DOHH2 (cell line): ENCODE measurements around the gene TMEM41B.
"Not testable (repeated sequence)": the region's sequence is repeated elsewhere in the genome, so short reads cannot be mapped to it uniquely, and the experiment has no call there.

ENCODE experiments used
- H3F3A ChIP-seq: fragments of 200-600 bp; sonication (generic), shearing (Covaris generic); 2 replicates; pipeline ENCODE4 v1.6.0; 2016; ENCODE audit warnings: antibody characterized with exemption, mild to moderate bottlenecking; ENCODE audit not compliant: control insufficient read depth, insufficient read depth
- H3K27ac ChIP-seq: fragments of 200-600 bp; sonication (generic); 2 replicates; pipeline ENCODE4 v1.5.1; 2014; ENCODE audit warnings: low read depth, mild to moderate bottlenecking, low read length, moderate library complexity
- H3K27me3 ChIP-seq: fragments of 200-600 bp; sonication (generic); 2 replicates; pipeline ENCODE4 v1.6.1; 2014; ENCODE audit warnings: mild to moderate bottlenecking, low read length, mixed read lengths; ENCODE audit not compliant: control insufficient read depth
- H3K36me3 ChIP-seq: fragments of 200-600 bp; sonication (generic); 2 replicates; pipeline ENCODE4 v1.6.1; 2014; ENCODE audit warnings: mild to moderate bottlenecking, low read length, moderate library complexity, mixed read lengths; ENCODE audit not compliant: control insufficient read depth
- H3K4me1 ChIP-seq: fragments of 200-600 bp; sonication (generic); 2 replicates; pipeline ENCODE4 v1.6.1; 2014; ENCODE audit warnings: mild to moderate bottlenecking, low read length, mixed read lengths; ENCODE audit not compliant: control insufficient read depth
- H3K4me2 ChIP-seq: fragments of 200-600 bp; sonication (generic); 2 replicates; pipeline ENCODE4 v1.6.0; 2014; ENCODE audit warnings: mild to moderate bottlenecking, low read length, moderate library complexity
- H3K4me3 ChIP-seq: fragments of 200-600 bp; sonication (generic); 2 replicates; pipeline ENCODE4 v1.5.1; 2014; ENCODE audit warnings: mild to moderate bottlenecking, low read length, mixed read lengths
- H3K79me2 ChIP-seq: fragments of 200-600 bp; sonication (generic); 2 replicates; pipeline ENCODE4 v1.6.1; 2014; ENCODE audit warnings: mild to moderate bottlenecking, low read length, mixed read lengths; ENCODE audit not compliant: control insufficient read depth
- H3K9me2 ChIP-seq: fragments of 200-600 bp; sonication (generic); replicated peaks from 2 replicates; pipeline ENCODE4 v1.6.1; 2014; ENCODE audit warnings: mild to moderate bottlenecking, low read length, mixed read lengths; ENCODE audit not compliant: control insufficient read depth
- H3K9me3 ChIP-seq: fragments of 200-600 bp; sonication (generic); 2 replicates; pipeline ENCODE4 v1.6.1; 2014; ENCODE audit warnings: antibody characterized with exemption, low read length, mixed read lengths; ENCODE audit not compliant: control insufficient read depth, insufficient read depth
- H4K20me1 ChIP-seq: fragments of 200-600 bp; sonication (generic); 2 replicates; pipeline ENCODE4 v1.6.0; 2014; ENCODE audit warnings: low read depth, mild to moderate bottlenecking, antibody characterized with exemption, low read length, moderate library complexity; ENCODE audit not compliant: control insufficient read depth, insufficient read depth
- EZH2phosphoT487 ChIP-seq: fragments of 200-600 bp; sonication (generic); IDR thresholded peaks from 2 replicates; pipeline ENCODE4 v1.6.1; 2017; ENCODE audit warnings: borderline replicate concordance, mild to moderate bottlenecking, antibody characterized with exemption, low read length, moderate library complexity, mixed read lengths
- TF ChIP-seq, protein P1 (sequence below): fragments of 200-600 bp; sonication (generic); IDR thresholded peaks from one replicate; pipeline ENCODE4 v1.5.1; 2014; ENCODE audit warnings: antibody characterized with exemption, mild to moderate bottlenecking, low read depth, low read length; ENCODE audit not compliant: poor library complexity, severe bottlenecking

Gene TMEM41B

DNA sequence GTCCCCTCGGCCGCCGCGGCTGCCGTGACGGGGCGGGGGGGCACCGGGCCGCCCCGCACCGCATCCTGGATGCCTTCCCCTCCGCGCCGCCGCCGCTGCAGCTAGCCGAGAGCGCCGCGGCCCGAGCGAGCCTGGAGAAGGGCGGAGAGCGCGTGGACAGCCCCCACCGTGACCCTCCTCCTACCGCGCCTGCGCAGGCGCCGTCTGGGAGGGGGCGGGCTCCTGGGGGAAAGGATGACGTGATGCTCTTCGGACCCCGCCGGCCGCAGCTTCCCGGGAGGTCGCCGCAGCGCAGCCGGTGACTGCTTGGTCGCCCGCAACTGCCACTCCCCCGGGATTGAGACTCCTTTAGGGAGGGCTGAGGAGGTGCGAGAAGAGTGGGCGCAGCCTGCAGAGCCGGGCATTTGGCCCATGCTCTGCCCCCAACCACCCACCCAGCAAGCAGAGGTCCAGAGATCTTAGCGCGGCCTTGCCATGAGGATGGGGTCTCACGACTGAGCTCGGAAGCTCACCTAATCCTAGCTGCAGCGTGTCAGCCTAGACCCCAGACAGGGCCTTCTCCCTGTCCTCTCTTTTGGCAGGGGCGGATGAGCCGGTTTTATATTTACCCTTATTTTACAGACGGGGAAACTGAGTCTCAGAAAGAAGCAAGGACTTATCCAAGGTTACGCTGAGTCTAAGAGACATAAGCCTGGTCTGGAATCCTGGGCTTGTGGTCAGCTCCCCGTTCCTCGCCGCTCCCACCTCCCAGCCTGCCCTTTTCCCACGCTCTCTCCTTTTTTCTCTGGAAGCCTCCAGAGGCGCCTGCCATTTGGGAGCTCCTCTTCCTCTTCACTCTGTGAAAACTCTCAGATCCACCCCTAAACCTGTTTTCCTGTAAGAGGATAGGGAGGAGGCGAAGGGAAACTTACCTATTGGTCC is 48.9 kb downstream of the TMEM41B start, which contains the start of gene DENND5A:
Gene DENND5A (minus strand): TSS at position 140 of the 921 bp plus-strand sequence. CDS start 281 bp downstream, outside the sequence.
- Histone ChIP-seq H3K9me3 (no peaks in the 10 kb centered on the region), H3K9me2 (no peaks in the 10 kb centered on the region), H4K20me1 (0 out of 2 replicates have a peak, but pooled peaks cover 4% of the 10 kb centered on the region), H3K27ac (no peak within 1 kb of the TSS), H3K4me1 (peaks cover 33% of the 10 kb centered on the region), H3K36me3 (no peaks in the 10 kb centered on the region), H3K4me3 (peak within 1 kb of the TSS; percentile 77), H3K4me2 (peak within 1 kb of the TSS; percentile 67), H3K27me3 (peaks cover 40% of the 10 kb centered on the region), H3K79me2 (peaks cover 5% of the 10 kb centered on the region), H3F3A (peaks cover 6% of the 10 kb centered on the region)
- TF ChIP-seq, protein P1, sequence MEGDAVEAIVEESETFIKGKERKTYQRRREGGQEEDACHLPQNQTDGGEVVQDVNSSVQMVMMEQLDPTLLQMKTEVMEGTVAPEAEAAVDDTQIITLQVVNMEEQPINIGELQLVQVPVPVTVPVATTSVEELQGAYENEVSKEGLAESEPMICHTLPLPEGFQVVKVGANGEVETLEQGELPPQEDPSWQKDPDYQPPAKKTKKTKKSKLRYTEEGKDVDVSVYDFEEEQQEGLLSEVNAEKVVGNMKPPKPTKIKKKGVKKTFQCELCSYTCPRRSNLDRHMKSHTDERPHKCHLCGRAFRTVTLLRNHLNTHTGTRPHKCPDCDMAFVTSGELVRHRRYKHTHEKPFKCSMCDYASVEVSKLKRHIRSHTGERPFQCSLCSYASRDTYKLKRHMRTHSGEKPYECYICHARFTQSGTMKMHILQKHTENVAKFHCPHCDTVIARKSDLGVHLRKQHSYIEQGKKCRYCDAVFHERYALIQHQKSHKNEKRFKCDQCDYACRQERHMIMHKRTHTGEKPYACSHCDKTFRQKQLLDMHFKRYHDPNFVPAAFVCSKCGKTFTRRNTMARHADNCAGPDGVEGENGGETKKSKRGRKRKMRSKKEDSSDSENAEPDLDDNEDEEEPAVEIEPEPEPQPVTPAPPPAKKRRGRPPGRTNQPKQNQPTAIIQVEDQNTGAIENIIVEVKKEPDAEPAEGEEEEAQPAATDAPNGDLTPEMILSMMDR = no peak
- TF ChIP-seq EZH2phosphoT487 = no peak

DNA sequence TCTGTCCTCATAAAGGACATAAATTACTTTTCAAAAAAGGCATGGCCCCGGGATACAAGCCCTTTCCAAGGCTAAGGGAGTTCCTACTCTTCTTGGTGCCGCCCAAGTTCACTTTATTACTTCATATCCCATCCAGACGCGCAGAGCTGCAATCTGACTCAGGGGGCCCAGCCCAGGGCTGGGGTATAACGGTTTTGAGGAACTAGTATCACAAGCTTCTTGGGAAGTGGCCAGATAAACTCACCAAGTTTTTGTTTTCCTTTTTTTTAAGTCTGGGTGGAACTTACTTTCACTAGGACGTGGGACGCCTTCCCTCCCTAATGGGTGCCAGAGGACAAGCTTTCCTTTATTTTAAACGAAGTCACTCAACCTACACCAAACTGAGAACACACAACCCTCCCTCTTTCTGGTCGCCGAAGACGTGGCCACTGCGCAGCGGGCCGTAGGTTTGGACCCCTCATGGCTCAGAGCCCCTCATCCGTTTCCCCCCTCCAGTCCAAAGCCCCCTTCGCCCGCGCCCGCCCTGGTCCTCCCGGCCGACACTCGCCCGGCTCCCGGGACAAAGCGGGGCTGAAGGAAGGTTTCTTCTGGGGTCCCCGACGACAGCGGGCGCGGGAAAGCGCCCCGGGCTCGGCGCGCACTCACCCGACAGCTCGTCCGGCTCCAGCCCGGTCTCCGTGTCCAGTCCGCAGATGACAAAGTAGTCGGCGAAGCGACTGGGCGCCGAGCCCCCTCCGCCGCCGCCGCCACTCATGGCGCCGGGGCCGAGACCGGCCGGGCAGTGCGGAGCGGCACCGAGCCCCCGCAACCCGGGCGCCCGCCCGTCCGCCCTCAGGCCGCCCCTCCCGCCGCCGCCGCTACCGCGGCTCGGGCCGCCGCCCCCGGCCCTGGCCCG is 49.8 kb downstream of the TMEM41B start:
- Histone ChIP-seq H3K36me3 (no peaks in the 10 kb centered on the region), H3K9me3 (no peaks in the 10 kb centered on the region), H3K79me2 (peaks cover 9% of the 10 kb centered on the region), H3K9me2 (no peaks in the 10 kb centered on the region), H3K4me3 (peak overlapping the region; percentile 77), H4K20me1 (0 out of 2 replicates have a peak, but pooled peaks cover 4% of the 10 kb centered on the region), H3K4me2 (peak overlapping the region; percentile 67), H3K27ac (no peak overlapping the region), H3F3A (peaks cover 9% of the 10 kb centered on the region), H3K27me3 (peaks cover 36% of the 10 kb centered on the region), H3K4me1 (peaks cover 42% of the 10 kb centered on the region)
- 0 out of 2 replicates have a peak, but pooled peaks have one; percentile 35 for TF ChIP-seq EZH2phosphoT487
- TF ChIP-seq, protein P1 = no peak

- 0 out of 2 replicates have a peak, but pooled peaks cover 4% of the 10 kb centered on the region for H4K20me1 ChIP-seq
- H3K36me3 ChIP-seq = no peaks in the 10 kb centered on the region
- peaks cover 9% of the 10 kb centered on the region for H3F3A ChIP-seq
- H3K4me3 ChIP-seq = peak overlapping the region; percentile 77
- TF ChIP-seq, protein P1 = no peak
- TF ChIP-seq EZH2phosphoT487 = 0 out of 2 replicates have a peak, but pooled peaks have one; percentile 3
- peaks cover 34% of the 10 kb centered on the region for H3K27me3 ChIP-seq
- no peaks in the 10 kb centered on the region for H3K9me2 ChIP-seq
- H3K4me2 ChIP-seq = peak overlapping the region; percentile 55
- H3K4me1 ChIP-seq = peaks cover 42% of the 10 kb centered on the region
- H3K27ac ChIP-seq = no peak overlapping the region
- peaks cover 12% of the 10 kb centered on the region for H3K79me2 ChIP-seq
- no peaks in the 10 kb centered on the region for H3K9me3 ChIP-seq
Measured at GRCh38 chr11:9263840-9264315, 50.5 kb downstream of the TMEM41B start.

- H3K4me3 ChIP-seq = peak overlapping the region; percentile 20; the same call in 1 of the 2 replicates
- H3K9me2 ChIP-seq, H3K9me3 ChIP-seq, H4K20me1 ChIP-seq, H3K27ac ChIP-seq, H3K36me3 ChIP-seq, H3F3A ChIP-seq: not testable (repeated sequence)
- peaks cover 42% of the 10 kb centered on the region for H3K4me1 ChIP-seq
- peak overlapping the region; percentile 60 for H3K4me2 ChIP-seq
- H3K27me3 ChIP-seq = peaks cover 17% of the 10 kb centered on the region
- H3K79me2 ChIP-seq = peaks cover 12% of the 10 kb centered on the region
Measured at GRCh38 chr11:9260838-9261146, 53.6 kb downstream of the TMEM41B start.
